ENCODE measurements around the gene TGM1.

TGM1 gene

GRCh38 chr14:24212924-24213865 is 49.8 kb downstream of the TGM1 start, which contains the start of gene CHMP4A (continued):
- TF ChIP-seq ZNF2 (tag by site-specific recombination; IDR thresholded peaks at IDR 0.05) (peak; percentile 90), ZBTB26 (tag by site-specific recombination; optimal IDR thresholded peaks at IDR 0.05) (peak; percentile 64), ZNF530 (tag by site-specific recombination; IDR thresholded peaks at IDR 0.05; ENCODE audit: low read depth) (no peak), ZNF692 (tag by site-specific recombination; IDR thresholded peaks at IDR 0.05) (peak; percentile 85), ZNF280D (tag by site-specific recombination; IDR thresholded peaks at IDR 0.05) (no peak), ZNF518A (tag by site-specific recombination; conservative IDR thresholded peaks at IDR 0.05; ENCODE audit: low read depth) (peak; percentile 39), ZNF133 (tag by site-specific recombination; IDR thresholded peaks at IDR 0.05) (no peak), ZNF449 (tag by site-specific recombination; IDR thresholded peaks at IDR 0.05) (0 out of 2 replicates have a peak, but pooled peaks have one; percentile 14), BCL6B (tag by site-specific recombination; IDR thresholded peaks at IDR 0.05) (no peak), ZNF677 (tag by site-specific recombination; IDR thresholded peaks at IDR 0.05) (no peak), ZNF324 (tag by site-specific recombination; IDR thresholded peaks at IDR 0.05) (peak; percentile 78), ZBTB20 (tag by site-specific recombination; IDR thresholded peaks at IDR 0.05) (peak; percentile 88; the same call in 1 of the 2 replicates), ZNF791 (tag by site-specific recombination; IDR thresholded peaks at IDR 0.05) (no peak), KLF10 (tag by site-specific recombination; IDR thresholded peaks at IDR 0.05) (peak; percentile 54; the same call in 1 of the 2 replicates), TSHZ1 (tag by site-specific recombination; IDR thresholded peaks at IDR 0.05; ENCODE audit: borderline replicate concordance) (no peak; the same call in 1 of the 2 replicates), ZNF221 (tag by site-specific recombination; IDR thresholded peaks at IDR 0.05; ENCODE audit: borderline replicate concordance) (no peak), ZNF514 (tag by site-specific recombination; IDR thresholded peaks at IDR 0.05) (no peak), ZNF701 (tag by site-specific recombination; IDR thresholded peaks at IDR 0.05) (no peak), ZNF529 (tag by site-specific recombination; IDR thresholded peaks at IDR 0.05; ENCODE audit: insufficient replicate concordance) (no peak)

Measured in HEK293 (cell line).